K562 (cell line): ENCODE measurements around the gene CNKSR2. TPM values are rescaled to one million over a fixed set of nuclear protein-coding genes. Genes with fewer than 3 reads are reported as not detected.

Source experiments
- ATAC-seq: fragments of 200-7000 bp; cut with Tn5 transposase; 3 replicates; pipeline ENCODE4 v1.9.1; 2020; ENCODE audit warnings: moderate library complexity
- BruUV-seq: library from RNA; stranded (reverse); fragments of 400-500 nt; replicated peaks from 2 replicates; lab custom pipeline; 2021; lab: Mats Ljungman, UMichigan
- CTCF ChIA-PET: fragments of 300-600 bp; formaldehyde crosslinking; extraction: SDS; loops from one replicate; lab custom pipeline; 2021; ENCODE audit warnings: low intra/inter-chr PET ratio; lab: Yijun Ruan, JAX
- POLR2A ChIA-PET: fragments of 300-600, 350-650 bp; sonication (Branson Sonifier 250); formaldehyde crosslinking; extraction: SDS; loops from one replicate; lab custom pipeline; 2021; ENCODE audit warnings: antibody characterized with exemption, inconsistent platforms; lab: Yijun Ruan, JAX
- DNase-seq, 4 experiments: peaks; one replicate each; pipeline versions ENCODE4 v3.0.0 to v3.0.0-alpha.2; 2011 to 2018; ENCODE audit warnings: low spot score in 3 of 4, mixed read lengths in 3 of 4; ENCODE audit errors: extremely low read depth in 1 of 4
- FAIRE-seq: peaks from 2 replicates; lab custom pipeline; 2011; peaks lifted over from hg19 to GRCh38; lab: Jason Lieb, UNC
- H2AFZ ChIP-seq: 2 replicates; pipeline ENCODE4 v1.6.0; 2011; ENCODE audit warnings: low read depth, low read length, control low read depth, inconsistent platforms
- H3K27ac ChIP-seq: fragments of 200-600 bp; 3 replicates; pipeline ENCODE4 v1.8.0; 2011; ENCODE audit warnings: low read depth, mild to moderate bottlenecking, control low read depth, inconsistent platforms, low read length, moderate library complexity, mixed read lengths; ENCODE audit errors: extremely low read depth
- H3K27me3 ChIP-seq, 2 experiments: fragments of 300-600 bp in 1 of 2; 2 replicates in 1 of 2; 3 replicates in 1 of 2; pipeline versions ENCODE4 v1.6.0 to v1.8.0; 2011; ENCODE audit warnings: inconsistent platforms in 2 of 2, low read length in 2 of 2, mild to moderate bottlenecking in 1 of 2, mixed read lengths in 1 of 2, moderate library complexity in 1 of 2; ENCODE audit not compliant: control insufficient read depth in 2 of 2, insufficient read depth in 2 of 2
- H3K36me3 ChIP-seq: fragments of 300-600 bp; 3 replicates; pipeline ENCODE4 v1.8.0; 2011; ENCODE audit warnings: mild to moderate bottlenecking, low read length, inconsistent platforms; ENCODE audit not compliant: control insufficient read depth, insufficient read depth
- H3K4me1 ChIP-seq, 2 experiments: fragments of 200-600 bp in 1 of 2; replicated peaks in 1 of 2; 2 replicates in 1 of 2; 3 replicates in 1 of 2; pipeline versions ENCODE4 v1.5.1 to v1.8.0; 2011; ENCODE audit warnings: inconsistent platforms in 2 of 2, low read length in 2 of 2, mild to moderate bottlenecking in 1 of 2, mixed read lengths in 1 of 2, moderate library complexity in 1 of 2; ENCODE audit not compliant: control insufficient read depth in 2 of 2, insufficient read depth in 2 of 2
- H3K4me2 ChIP-seq: 2 replicates; pipeline ENCODE4 v1.6.1; 2011; ENCODE audit warnings: low read length, control low read depth, inconsistent platforms, mixed read lengths; ENCODE audit not compliant: insufficient read depth
- H3K4me3 ChIP-seq: fragments of 200-600 bp; sonication (generic), shearing (Covaris generic); 2 replicates; pipeline ENCODE4 v1.5.1; 2016; ENCODE audit warnings: control low read depth, inconsistent platforms
- H3K79me2 ChIP-seq: fragments of 200-600 bp; 3 replicates; pipeline ENCODE4 v1.8.0; 2011; ENCODE audit warnings: low read length, inconsistent platforms; ENCODE audit not compliant: control insufficient read depth, insufficient read depth
- H3K9ac ChIP-seq, 2 experiments: 2 replicates each; pipeline versions ENCODE4 v1.6.0 to v1.6.1; 2011; ENCODE audit warnings: low read depth in 2 of 2, low read length in 2 of 2, control low read depth in 1 of 2, inconsistent platforms in 1 of 2, mild to moderate bottlenecking in 1 of 2, mixed read lengths in 1 of 2; ENCODE audit not compliant: insufficient read depth in 1 of 2
- H3K9me1 ChIP-seq: one replicate; pipeline ENCODE4 v1.6.0; 2011; ENCODE audit warnings: inconsistent platforms, mild to moderate bottlenecking, low read length, moderate library complexity; ENCODE audit not compliant: control insufficient read depth, insufficient read depth
- H3K9me3 ChIP-seq: replicated peaks from 2 replicates; pipeline ENCODE4 v1.5.1; 2011; ENCODE audit warnings: low read depth, low read length, inconsistent platforms; ENCODE audit not compliant: control insufficient read depth, insufficient read depth
- H4K20me1 ChIP-seq: replicated peaks from 2 replicates; pipeline ENCODE4 v1.6.1; 2011; ENCODE audit warnings: low read length, inconsistent platforms, mixed read lengths; ENCODE audit not compliant: control insufficient read depth, insufficient read depth
- CREB1 ChIP-seq, 2 experiments: sonication (generic) in 1 of 2; formaldehyde crosslinking in 1 of 2; IDR thresholded peaks; 2 replicates each; pipeline versions ENCODE4 v1.6.1 to v1.8.0; 2012 to 2022; ENCODE audit warnings: inconsistent platforms in 1 of 2, mild to moderate bottlenecking in 1 of 2, missing genetic modification reagents in 1 of 2, moderate library complexity in 1 of 2
- FOXJ2 ChIP-seq: fragments of 200-800 bp; sonication (Bioruptor generic); IDR thresholded peaks from 2 replicates; pipeline ENCODE4 v1.6.1; 2016; ENCODE audit warnings: missing genetic modification characterization, missing compliant biosample characterization
- KDM5B ChIP-seq: fragments of 200-600 bp; sonication (generic); IDR thresholded peaks from 2 replicates; pipeline ENCODE4 v1.6.1; 2012; ENCODE audit warnings: low read depth, mild to moderate bottlenecking, moderate library complexity, low read length, control low read depth, inconsistent platforms; ENCODE audit not compliant: insufficient replicate concordance
- MGA ChIP-seq: fragments of 450-650 bp; IDR thresholded peaks from 2 replicates; pipeline ENCODE4 v1.6.1; 2016; ENCODE audit warnings: mild to moderate bottlenecking, moderate library complexity
- POLR2B ChIP-seq: fragments of 450-650 bp; IDR thresholded peaks from 2 replicates; pipeline ENCODE4 v1.6.1; 2018; ENCODE audit warnings: low read depth; ENCODE audit not compliant: partially characterized antibody
- SIN3B ChIP-seq: fragments of 450-650 bp; IDR thresholded peaks from 2 replicates; pipeline ENCODE4 v1.6.1; 2017; ENCODE audit warnings: low read depth, mild to moderate bottlenecking, moderate library complexity
- TAF9B ChIP-seq: fragments of 450-650 bp; IDR thresholded peaks from 2 replicates; pipeline ENCODE4 v1.6.1; 2018; ENCODE audit warnings: mild to moderate bottlenecking; ENCODE audit not compliant: partially characterized antibody
- TRIM24 ChIP-seq, 2 experiments: fragments of 450-650 bp; IDR thresholded peaks; 2 replicates each; pipeline ENCODE4 v1.6.1; 2016
- ZNF134 ChIP-seq: fragments of 250-450 bp; sonication (Bioruptor Pico); conservative IDR thresholded peaks from 2 replicates; pipeline ENCODE4 v1.4.0; 2020
- ZNF398 ChIP-seq: fragments of 250-450 bp; sonication (Bioruptor Pico); IDR thresholded peaks from 2 replicates; pipeline ENCODE4 v1.8.0; 2021; ENCODE audit warnings: moderate library complexity, mild to moderate bottlenecking, inconsistent platforms
- ZSCAN29 ChIP-seq: fragments of 450-650 bp; IDR thresholded peaks from 2 replicates; pipeline ENCODE4 v1.6.1; 2017
- WGBS: fragments of 100-300 bp; shearing (Covaris generic); methylation state at CpG from one replicate; pipeline ENCODE4 v1.1.6; 2016; ENCODE audit warnings: low coverage, mixed read lengths; ENCODE audit not compliant: insufficient coverage; ENCODE audit errors: missing lambda C conversion rate; 5-methylcytosine and 5-hydroxymethylcytosine counted together
- in situ Hi-C: fragments of 300-500 bp; cut with MboI; formaldehyde crosslinking; loops from 4 replicates; pipeline ENCODE4 v1.15.0; 2018; ENCODE audit warnings: inconsistent platforms, mixed read lengths
- intact Hi-C: fragments of 100-400 bp; cut with micrococcal nuclease; formaldehyde crosslinking; loops from 2 replicates; pipeline ENCODE4 v1.14.2; 2022
- polyA plus RNA-seq, 8 experiments: library from polyadenylated mRNA; depleted of rRNA in 4 of 8; stranded (reverse) in 5 of 8; unstranded in 3 of 8; fragments of >200 nt; fragmentation: Nextera tagmentation in 2 of 8; fragmentation: Illumina TruSeq in 1 of 8; extraction: Ambion mirVana in 2 of 8; extraction: Trizol in 1 of 8; gene quantifications; 2 replicates each; pipeline versions ENCODE4 v1.2.1 to v1.2.3, GENCODE V29; 2011 to 2014; ENCODE audit warnings: inconsistent platforms in 1 of 8, missing spikeins in 1 of 8
- total RNA-seq, 7 experiments: library from RNA; depleted of rRNA in 6 of 7; stranded (reverse); fragments of >200 nt in 6 of 7; fragmentation: Illumina TruSeq in 2 of 7; extraction: Trizol in 2 of 7; gene quantifications; 2 replicates each; pipeline versions ENCODE4 v1.2.1 to v1.2.3, GENCODE V29; 2011 to 2021; ENCODE audit warnings: low replicate concordance in 1 of 7

Gene CNKSR2
- total and polyA plus RNA-seq, 9 of the 15 experiments (the other 6 are each of a cell fraction or from before 2014, with no cell fraction given), result not detected

- no peak overlapping the region for H3K27ac ChIP-seq
- no peak overlapping the region for H2AFZ ChIP-seq
- no peaks in the 10 kb centered on the region for H3K36me3 ChIP-seq
- no TSS peak for BruUV-seq
- in situ Hi-C loops, result no loop called here
- ChIA-PET POLR2A (no interaction called here), CTCF (no interaction called here)
- intact Hi-C loops, result no loop called here
- H3K79me2 ChIP-seq, result no peaks in the 10 kb centered on the region
- H3K27me3 ChIP-seq, result no peaks in the 10 kb centered on the region
- no peak overlapping the region for H3K9ac ChIP-seq
- H4K20me1 ChIP-seq, result no peaks in the 10 kb centered on the region
- no peak overlapping the region for H3K4me3 ChIP-seq
- no peaks in the 10 kb centered on the region for H3K9me1 ChIP-seq
- WGBS, result 0% methylated on average over 1 of the region's 1 CpG
- FAIRE-seq (no peak), DNase-seq (no peak), ATAC-seq (no peak)
- no peak overlapping the region for H3K4me2 ChIP-seq
- no peaks in the 10 kb centered on the region for H3K4me1 ChIP-seq
- H3K9me3 ChIP-seq, result no peaks in the 10 kb centered on the region
- no peak for TF ChIP-seq TRIM24 (IDR thresholded peaks at IDR 0.05)
- no peak for TF ChIP-seq KDM5B
- TF ChIP-seq SIN3B, result no peak
- no peak for TF ChIP-seq CREB1 (IDR thresholded peaks at IDR 0.05)
- TF ChIP-seq CREB1 (CRISPR knock-in tag; IDR thresholded peaks at IDR 0.05), result no peak
- no peak for TF ChIP-seq ZNF134
- no peak for TF ChIP-seq MGA
- no peak for TF ChIP-seq ZNF398
- no peak for TF ChIP-seq ZSCAN29
- TF ChIP-seq POLR2B, result no peak
- no peak for TF ChIP-seq FOXJ2 (tag)
- no peak for TF ChIP-seq TAF9B
These were observed 149.8 kb downstream of the CNKSR2 start for GRCh38 chrX:21524008-21524407.
